GM18867 (cell line): Measurements from ENCODE around the gene AQP5.

Experiments used
- ATAC-seq: cut with Tn5 transposase; IDR thresholded peaks from one replicate; pipeline ENCODE4 v1.9.1; 2021; ENCODE audit warnings: mild to moderate bottlenecking, moderate library complexity; ENCODE audit not compliant: unreplicated experiment

AQP5 gene

DNA sequence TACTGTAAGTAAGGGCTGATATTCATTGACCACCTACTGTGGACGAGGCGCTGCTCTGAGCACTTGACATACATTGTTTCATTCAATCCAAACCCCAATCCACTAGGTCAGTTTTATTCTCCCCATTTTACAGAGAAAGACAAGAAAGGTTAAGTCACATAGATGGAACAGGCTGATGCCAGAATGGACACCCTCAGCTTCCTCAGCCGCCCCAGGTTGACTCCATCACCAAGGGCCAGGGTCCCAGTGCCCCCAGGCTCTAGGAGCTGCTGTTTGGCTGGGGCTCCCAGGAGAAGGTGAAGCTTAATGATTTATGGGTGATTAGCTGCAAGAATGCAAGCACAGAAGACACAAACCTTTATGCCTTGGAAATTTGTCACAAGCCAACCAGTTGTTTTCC is 11.8 kb upstream of the AQP5 start:
- ATAC-seq, result no peak

- ATAC-seq, result no peak
These were observed 11.1 kb upstream of the AQP5 start, which contains the start of gene AQP2 for GRCh38 chr12:49950273-49951251. AQP2 (plus strand) TSS chr12:49950737; CDS start chr12:49950831, 94 bp downstream.

- no peak for ATAC-seq
These were observed 10.0 kb upstream of the AQP5 start for GRCh38 chr12:49951411-49952240.

GRCh38 chr12:49952391-49953055 is 9.1 kb upstream of the AQP5 start:
- no peak for ATAC-seq

DNA sequence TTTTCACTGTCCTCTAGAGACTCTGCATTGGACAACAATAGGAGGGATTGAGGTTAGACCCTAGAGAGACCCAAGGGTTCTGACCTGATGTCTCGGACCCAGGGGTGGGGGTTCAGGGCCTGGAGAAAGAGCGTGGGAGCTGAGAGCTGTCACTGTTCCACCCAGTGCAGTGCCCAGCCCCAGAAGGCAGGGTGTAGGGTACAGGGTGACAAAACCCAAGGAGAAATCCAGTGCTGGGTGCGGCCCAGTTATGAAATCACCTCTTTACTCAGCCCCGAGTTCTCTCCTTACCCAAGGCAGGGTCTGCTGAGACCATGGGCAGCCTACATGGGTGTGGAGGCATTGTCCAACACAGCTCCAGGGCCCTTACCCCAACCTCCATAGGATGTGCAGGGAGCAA is 8.5 kb upstream of the AQP5 start:
- ATAC-seq, result no peak

DNA sequence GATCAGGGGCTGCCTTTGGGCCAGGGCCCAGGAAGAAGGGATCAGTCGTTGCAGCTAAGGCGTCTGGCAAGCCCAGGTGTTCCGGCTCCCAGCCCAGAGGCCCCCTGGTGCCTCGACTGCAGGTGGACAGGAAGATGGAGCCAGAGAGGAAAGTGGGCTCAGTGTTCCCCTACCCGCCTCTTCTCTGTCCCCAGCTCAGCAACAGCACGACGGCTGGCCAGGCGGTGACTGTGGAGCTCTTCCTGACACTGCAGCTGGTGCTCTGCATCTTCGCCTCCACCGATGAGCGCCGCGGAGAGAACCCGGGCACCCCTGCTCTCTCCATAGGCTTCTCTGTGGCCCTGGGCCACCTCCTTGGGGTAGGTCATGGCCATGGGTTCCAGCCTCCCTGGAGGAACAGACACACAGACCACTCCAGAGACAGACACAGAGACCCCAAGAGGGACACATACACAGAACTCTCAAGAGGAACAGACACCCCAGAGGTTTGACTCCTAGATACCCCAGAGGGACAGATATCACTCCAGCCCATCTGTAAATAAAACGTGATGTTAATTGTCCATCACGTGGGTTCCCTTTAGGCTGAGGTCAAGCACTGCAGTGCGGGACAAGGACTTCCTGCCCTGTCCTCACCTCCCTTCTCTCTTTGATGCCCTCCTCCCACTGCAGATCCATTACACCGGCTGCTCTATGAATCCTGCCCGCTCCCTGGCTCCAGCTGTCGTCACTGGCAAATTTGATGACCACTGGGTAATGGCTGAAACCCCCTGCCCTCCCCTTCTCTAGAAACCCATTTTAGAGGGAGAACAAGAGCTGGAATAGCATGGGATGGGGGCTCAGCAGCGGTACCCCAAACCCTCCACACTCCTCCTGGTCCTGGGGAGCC is 7.5 kb upstream of the AQP5 start:
- ATAC-seq, result no peak

- ATAC-seq, result no peak
These were observed 6.5 kb upstream of the AQP5 start for GRCh38 chr12:49954863-49955830.

DNA sequence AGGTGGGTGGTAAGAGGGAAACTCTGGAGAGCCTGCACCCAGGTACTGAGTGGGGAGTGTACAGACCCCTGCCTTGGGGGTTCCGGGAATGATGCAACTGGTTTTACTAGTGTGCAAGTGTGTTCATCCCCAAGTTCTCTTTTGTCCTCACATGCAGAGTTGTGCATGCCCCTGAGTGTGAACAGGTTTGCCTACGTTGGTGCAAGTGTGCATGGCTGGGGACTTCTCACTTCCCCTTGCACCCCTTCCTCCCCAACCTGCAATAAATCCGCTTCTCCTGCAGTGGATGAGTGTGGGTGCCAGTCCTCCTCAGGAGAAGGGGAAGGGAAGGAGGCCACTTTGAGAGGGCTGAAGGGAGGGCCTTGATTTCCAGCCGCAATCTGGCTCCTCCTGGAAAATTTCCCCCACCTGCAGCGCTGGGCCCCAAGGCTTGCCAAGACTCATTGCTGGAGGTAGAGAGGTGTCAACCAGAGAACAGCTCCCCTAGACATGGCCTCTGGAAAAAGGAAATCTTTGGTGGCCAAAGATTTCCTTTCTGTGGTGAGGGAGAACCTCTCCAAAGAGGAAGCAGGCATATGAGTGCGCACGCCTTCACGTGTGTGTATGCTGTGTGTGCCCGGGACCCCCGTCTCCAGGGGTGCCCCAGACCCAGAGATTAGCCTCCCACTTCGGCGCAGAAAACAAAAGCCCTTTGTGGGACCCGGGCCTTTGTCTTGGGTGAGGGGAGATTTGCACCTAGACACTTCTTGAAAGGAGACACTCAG is 5.6 kb upstream of the AQP5 start:
- no peak for ATAC-seq

DNA sequence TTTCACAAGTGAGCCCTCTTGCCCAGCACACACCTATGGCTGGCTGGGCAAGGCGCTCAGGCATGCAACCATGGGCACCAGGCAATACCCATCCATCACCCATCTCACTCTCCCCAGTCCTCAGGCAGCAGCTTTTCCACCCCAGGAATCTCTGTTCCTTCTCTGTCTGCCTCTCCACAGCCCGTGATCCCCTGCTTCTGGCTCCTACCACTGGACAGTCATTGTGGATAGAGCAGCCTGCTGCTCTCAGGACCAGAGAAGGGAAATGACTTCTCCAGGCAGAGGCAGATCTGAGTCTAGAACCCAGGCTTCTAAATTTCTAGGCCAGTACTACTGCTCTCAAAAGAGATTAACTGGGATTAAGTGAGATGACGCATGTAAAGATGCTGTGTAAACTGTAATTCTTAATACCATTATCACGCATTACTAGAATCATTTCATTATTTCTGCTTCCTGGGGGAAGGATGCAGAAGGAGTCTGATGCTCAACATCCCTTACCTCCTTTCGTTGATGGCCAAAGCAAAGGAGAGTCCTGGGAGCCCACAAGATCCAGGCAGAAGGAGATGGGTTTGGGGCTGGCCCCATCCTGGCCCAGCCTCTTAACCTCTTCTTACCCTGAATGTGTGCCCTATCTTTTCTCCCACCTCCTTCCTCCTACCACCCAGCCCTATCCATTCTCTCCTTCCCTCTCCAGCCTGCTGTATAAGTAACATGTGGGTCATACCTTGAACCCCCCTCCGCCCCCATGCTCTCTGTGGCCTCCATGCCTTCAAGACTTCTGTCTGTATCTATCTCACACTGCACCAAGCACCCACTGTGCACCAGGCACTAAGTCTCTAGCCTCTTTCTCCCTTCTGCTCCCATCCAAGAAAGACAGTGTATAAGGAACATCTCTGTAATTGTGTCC is 4.8 kb upstream of the AQP5 start:
- ATAC-seq, result no peak

DNA sequence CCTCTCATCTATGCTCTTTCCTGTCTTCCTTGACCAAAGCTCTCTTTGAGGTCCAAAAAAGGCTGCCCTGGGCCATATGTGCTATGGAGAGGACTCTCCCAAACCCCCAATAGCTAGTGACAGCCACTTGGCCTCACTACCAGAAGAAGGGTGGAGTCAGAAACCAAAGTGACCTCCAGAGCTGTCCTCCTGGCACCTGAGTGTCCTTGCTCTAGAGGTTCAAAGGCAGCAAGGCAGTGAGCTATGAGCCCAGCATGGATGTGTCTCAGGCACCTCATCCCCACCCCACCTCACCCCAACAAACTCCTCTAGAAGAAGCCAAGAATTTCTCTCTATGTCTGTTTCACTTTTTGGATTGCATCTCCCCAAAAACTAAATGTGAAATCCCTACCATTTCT is 4.1 kb upstream of the AQP5 start:
- ATAC-seq, result no peak

- ATAC-seq, result no peak
These were observed 1.8 kb upstream of the AQP5 start for GRCh38 chr12:49959685-49960473.

DNA sequence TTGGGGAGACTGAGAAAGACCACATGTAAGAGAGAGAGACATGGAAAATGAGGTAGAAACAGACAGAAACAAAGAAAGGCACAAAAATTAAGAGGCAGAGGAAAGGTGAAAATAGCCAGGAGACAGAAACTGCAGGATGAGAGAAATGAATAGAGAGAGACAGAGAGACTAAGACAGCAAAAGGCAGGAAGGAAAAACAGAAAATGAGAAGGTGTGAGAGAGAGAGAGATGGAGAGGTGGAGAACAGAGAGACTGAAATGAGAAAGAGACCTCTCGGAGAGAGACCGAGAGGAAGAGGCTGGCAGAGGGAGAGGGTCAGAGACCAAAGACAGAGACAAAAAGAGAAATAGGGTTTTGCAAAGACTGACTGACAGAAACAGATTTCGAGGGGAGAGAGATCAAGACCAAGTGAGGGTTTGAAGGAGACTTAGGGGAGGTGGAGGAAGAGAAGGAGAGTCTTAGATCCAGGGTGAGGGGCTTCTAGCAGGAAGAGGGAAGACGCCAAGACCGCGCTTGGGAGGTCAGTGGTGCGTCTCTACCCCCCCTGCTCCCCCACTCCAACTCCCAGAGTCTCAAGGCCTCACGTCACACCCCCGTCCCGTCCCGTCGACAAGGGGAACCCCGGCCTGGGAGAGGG is 1.1 kb upstream of the AQP5 start:
- ATAC-seq, result no peak

GRCh38 chr12:49961993-49962764 is 507 bp downstream of the AQP5 start:
- no peak for ATAC-seq

GRCh38 chr12:49962861-49963765 is 1.4 kb downstream of the AQP5 start:
- no peak for ATAC-seq
